GM18858 (cell line): ENCODE measurements around the gene SEMA5A.

Experiments
- ATAC-seq: cut with Tn5 transposase; IDR thresholded peaks from one replicate; pipeline ENCODE4 v1.9.1; 2021; ENCODE audit not compliant: unreplicated experiment

The SEMA5A gene

GRCh38 chr5:9297134-9297533 is 248.7 kb downstream of the SEMA5A start:
- no peak for ATAC-seq

- ATAC-seq, result no peak
Measured at GRCh38 chr5:9295466-9295801, 250.4 kb downstream of the SEMA5A start.

- no peak for ATAC-seq
Measured at GRCh38 chr5:9294793-9295465, 250.9 kb downstream of the SEMA5A start.

GRCh38 chr5:9288234-9288633 is 257.6 kb downstream of the SEMA5A start:
- ATAC-seq, result no peak

GRCh38 chr5:9284781-9285307 is 261.0 kb downstream of the SEMA5A start:
- ATAC-seq, result no peak

- no peak for ATAC-seq
Measured at GRCh38 chr5:9284272-9284671, 261.6 kb downstream of the SEMA5A start.

- no peak for ATAC-seq
Measured at GRCh38 chr5:9283473-9283872, 262.4 kb downstream of the SEMA5A start.

GRCh38 chr5:9283021-9283420 is 262.9 kb downstream of the SEMA5A start:
- ATAC-seq, result no peak

- no peak for ATAC-seq
Measured at GRCh38 chr5:9282211-9282610, 263.7 kb downstream of the SEMA5A start.

GRCh38 chr5:9279774-9280173 is 266.1 kb downstream of the SEMA5A start:
- no peak for ATAC-seq

GRCh38 chr5:9278921-9279603 is 266.8 kb downstream of the SEMA5A start:
- no peak for ATAC-seq

- ATAC-seq, result no peak
Measured at GRCh38 chr5:9269014-9269413, 276.9 kb downstream of the SEMA5A start.

GRCh38 chr5:9268226-9268625 is 277.6 kb downstream of the SEMA5A start:
- no peak for ATAC-seq

- ATAC-seq, result no peak
Measured at GRCh38 chr5:9265441-9266287, 280.2 kb downstream of the SEMA5A start.

GRCh38 chr5:9264301-9264700 is 281.6 kb downstream of the SEMA5A start:
- ATAC-seq, result no peak

- ATAC-seq, result no peak
Measured at GRCh38 chr5:9263656-9264055, 282.2 kb downstream of the SEMA5A start.

- no peak for ATAC-seq
Measured at GRCh38 chr5:9251379-9251980, 294.4 kb downstream of the SEMA5A start.

GRCh38 chr5:9249231-9249630 is 296.6 kb downstream of the SEMA5A start:
- ATAC-seq, result no peak

- ATAC-seq, result no peak
Measured at GRCh38 chr5:9245071-9245470, 300.8 kb downstream of the SEMA5A start.

GRCh38 chr5:9244417-9244816 is 301.5 kb downstream of the SEMA5A start:
- ATAC-seq, result no peak
